ENCODE measurements around the gene SEZ6L2. TPM values are rescaled to one million over a fixed set of nuclear protein-coding genes. Genes with fewer than 3 reads are reported as not detected.

Gene SEZ6L2
- total and polyA plus RNA-seq, 2 of the 13 experiments (the other 11 are each of a cell fraction or from before 2014, with no cell fraction given) = 14.9 to 16.9 TPM

DNA sequence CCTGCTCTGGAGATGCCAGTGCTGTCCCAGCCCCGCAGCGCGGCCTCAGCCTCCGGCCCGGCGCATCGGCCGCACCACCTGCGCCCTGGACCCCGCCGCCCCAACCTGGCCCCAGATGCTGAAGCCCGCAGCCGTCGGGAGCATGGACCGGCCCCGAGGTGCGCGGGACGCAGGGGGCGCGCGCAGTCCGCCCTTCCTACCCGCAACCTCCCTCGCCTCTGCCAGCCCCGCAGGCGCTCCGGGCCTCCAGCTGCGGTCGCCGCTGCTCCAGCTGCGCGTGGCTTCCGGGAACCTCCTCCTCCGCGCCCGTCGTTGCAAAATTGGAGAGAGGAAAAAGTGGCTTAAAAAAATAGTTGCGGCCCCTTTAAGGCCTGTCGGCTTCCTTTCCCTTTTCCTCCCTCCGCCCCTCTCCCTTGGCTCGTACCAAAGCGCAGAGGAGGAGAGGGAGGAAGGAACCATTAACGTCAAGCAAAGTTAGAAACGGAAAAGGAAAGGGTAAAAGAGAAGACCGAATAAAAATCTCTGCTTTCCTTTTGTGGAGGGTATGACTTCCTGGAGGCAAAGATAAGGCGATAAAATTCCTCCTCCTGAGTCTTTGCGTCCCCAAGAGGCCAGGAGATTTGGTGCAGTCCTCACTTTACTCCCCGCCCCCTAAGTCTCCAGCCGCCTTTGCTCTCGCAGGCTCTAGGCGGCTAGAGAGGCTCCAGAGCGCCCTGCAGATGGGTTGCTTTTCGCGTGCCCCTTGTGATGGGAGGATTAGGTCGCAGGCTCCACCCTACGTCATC is 36.3 kb downstream of the SEZ6L2 start, which contains the start of gene CDIPT (continued):
- no peak for TF ChIP-seq CREBL2 (CRISPR knock-in tag; IDR thresholded peaks at IDR 0.05; ENCODE audit: borderline replicate concordance)
- no peak for TF ChIP-seq ZBTB3 (CRISPR knock-in tag; IDR thresholded peaks at IDR 0.05; ENCODE audit: borderline replicate concordance, low read depth)
- TF ChIP-seq ARID5B (CRISPR knock-in tag; IDR thresholded peaks at IDR 0.05) = peak; percentile 37
- TF ChIP-seq POLR2G (IDR thresholded peaks at IDR 0.05; ENCODE audit: low read depth, low read length) = peak; percentile 80
- TF ChIP-seq, protein P1, sequence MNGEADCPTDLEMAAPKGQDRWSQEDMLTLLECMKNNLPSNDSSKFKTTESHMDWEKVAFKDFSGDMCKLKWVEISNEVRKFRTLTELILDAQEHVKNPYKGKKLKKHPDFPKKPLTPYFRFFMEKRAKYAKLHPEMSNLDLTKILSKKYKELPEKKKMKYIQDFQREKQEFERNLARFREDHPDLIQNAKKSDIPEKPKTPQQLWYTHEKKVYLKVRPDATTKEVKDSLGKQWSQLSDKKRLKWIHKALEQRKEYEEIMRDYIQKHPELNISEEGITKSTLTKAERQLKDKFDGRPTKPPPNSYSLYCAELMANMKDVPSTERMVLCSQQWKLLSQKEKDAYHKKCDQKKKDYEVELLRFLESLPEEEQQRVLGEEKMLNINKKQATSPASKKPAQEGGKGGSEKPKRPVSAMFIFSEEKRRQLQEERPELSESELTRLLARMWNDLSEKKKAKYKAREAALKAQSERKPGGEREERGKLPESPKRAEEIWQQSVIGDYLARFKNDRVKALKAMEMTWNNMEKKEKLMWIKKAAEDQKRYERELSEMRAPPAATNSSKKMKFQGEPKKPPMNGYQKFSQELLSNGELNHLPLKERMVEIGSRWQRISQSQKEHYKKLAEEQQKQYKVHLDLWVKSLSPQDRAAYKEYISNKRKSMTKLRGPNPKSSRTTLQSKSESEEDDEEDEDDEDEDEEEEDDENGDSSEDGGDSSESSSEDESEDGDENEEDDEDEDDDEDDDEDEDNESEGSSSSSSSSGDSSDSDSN (CRISPR knock-in tag; IDR thresholded peaks at IDR 0.05) = peak; percentile 80
- TF ChIP-seq ETV5 (CRISPR knock-in tag; IDR thresholded peaks at IDR 0.05; ENCODE audit: borderline replicate concordance) = peak; percentile 59; the same call in 1 of the 2 replicates
- no peak for TF ChIP-seq ZNF354B (CRISPR knock-in tag; IDR thresholded peaks at IDR 0.05)
- TF ChIP-seq REST (IDR thresholded peaks at IDR 0.05; ENCODE audit: borderline replicate concordance in 1 of 2, low read depth in 1 of 2, low read length in 2 of 2) = peak in 1 of 2 experiments; percentile 34; a peak in 2 of 4 replicates
- TF ChIP-seq GMEB2 (CRISPR knock-in tag; IDR thresholded peaks at IDR 0.05; ENCODE audit: low read depth) = peak; percentile 68
- TF ChIP-seq KMT2B (CRISPR knock-in tag; IDR thresholded peaks at IDR 0.05) = peak; percentile 66; the same call in 1 of the 2 replicates
- TF ChIP-seq THYN1 (CRISPR knock-in tag; IDR thresholded peaks at IDR 0.05; ENCODE audit: borderline replicate concordance, low read depth) = peak; percentile 60; the same call in 1 of the 2 replicates
- 0 out of 2 replicates have a peak, but pooled peaks have one; percentile 64 for TF ChIP-seq ZNF567 (CRISPR knock-in tag; IDR thresholded peaks at IDR 0.05; ENCODE audit: borderline replicate concordance)

Data from HepG2 (cell line).